DOHH2 (cell line): ENCODE measurements around the gene BTBD6.

Experiments
- H3F3A ChIP-seq: fragments of 200-600 bp; sonication (generic), shearing (Covaris generic); 2 replicates; pipeline ENCODE4 v1.6.0; 2016; ENCODE audit warnings: antibody characterized with exemption, mild to moderate bottlenecking; ENCODE audit not compliant: control insufficient read depth, insufficient read depth
- H3K27ac ChIP-seq: fragments of 200-600 bp; sonication (generic); 2 replicates; pipeline ENCODE4 v1.5.1; 2014; ENCODE audit warnings: low read depth, mild to moderate bottlenecking, low read length, moderate library complexity
- H3K27me3 ChIP-seq: fragments of 200-600 bp; sonication (generic); 2 replicates; pipeline ENCODE4 v1.6.1; 2014; ENCODE audit warnings: mild to moderate bottlenecking, low read length, mixed read lengths; ENCODE audit not compliant: control insufficient read depth
- H3K36me3 ChIP-seq: fragments of 200-600 bp; sonication (generic); 2 replicates; pipeline ENCODE4 v1.6.1; 2014; ENCODE audit warnings: mild to moderate bottlenecking, low read length, moderate library complexity, mixed read lengths; ENCODE audit not compliant: control insufficient read depth
- H3K4me1 ChIP-seq: fragments of 200-600 bp; sonication (generic); 2 replicates; pipeline ENCODE4 v1.6.1; 2014; ENCODE audit warnings: mild to moderate bottlenecking, low read length, mixed read lengths; ENCODE audit not compliant: control insufficient read depth
- H3K4me2 ChIP-seq: fragments of 200-600 bp; sonication (generic); 2 replicates; pipeline ENCODE4 v1.6.0; 2014; ENCODE audit warnings: mild to moderate bottlenecking, low read length, moderate library complexity
- H3K4me3 ChIP-seq: fragments of 200-600 bp; sonication (generic); 2 replicates; pipeline ENCODE4 v1.5.1; 2014; ENCODE audit warnings: mild to moderate bottlenecking, low read length, mixed read lengths
- H3K79me2 ChIP-seq: fragments of 200-600 bp; sonication (generic); 2 replicates; pipeline ENCODE4 v1.6.1; 2014; ENCODE audit warnings: mild to moderate bottlenecking, low read length, mixed read lengths; ENCODE audit not compliant: control insufficient read depth
- H3K9me2 ChIP-seq: fragments of 200-600 bp; sonication (generic); replicated peaks from 2 replicates; pipeline ENCODE4 v1.6.1; 2014; ENCODE audit warnings: mild to moderate bottlenecking, low read length, mixed read lengths; ENCODE audit not compliant: control insufficient read depth
- H3K9me3 ChIP-seq: fragments of 200-600 bp; sonication (generic); 2 replicates; pipeline ENCODE4 v1.6.1; 2014; ENCODE audit warnings: antibody characterized with exemption, low read length, mixed read lengths; ENCODE audit not compliant: control insufficient read depth, insufficient read depth
- H4K20me1 ChIP-seq: fragments of 200-600 bp; sonication (generic); 2 replicates; pipeline ENCODE4 v1.6.0; 2014; ENCODE audit warnings: low read depth, mild to moderate bottlenecking, antibody characterized with exemption, low read length, moderate library complexity; ENCODE audit not compliant: control insufficient read depth, insufficient read depth
- CTCF ChIP-seq: fragments of 200-600 bp; sonication (generic); IDR thresholded peaks from one replicate; pipeline ENCODE4 v1.5.1; 2014; ENCODE audit warnings: antibody characterized with exemption, mild to moderate bottlenecking, low read depth, low read length; ENCODE audit not compliant: poor library complexity, severe bottlenecking
- EZH2phosphoT487 ChIP-seq: fragments of 200-600 bp; sonication (generic); IDR thresholded peaks from 2 replicates; pipeline ENCODE4 v1.6.1; 2017; ENCODE audit warnings: borderline replicate concordance, mild to moderate bottlenecking, antibody characterized with exemption, low read length, moderate library complexity, mixed read lengths

Gene BTBD6

GRCh38 chr14:105241641-105242040 is 6.7 kb upstream of the BTBD6 start:
- peaks cover 3% of the 10 kb centered on the region; the same call in 1 of the 2 replicates for H3K9me3 ChIP-seq
- H3F3A ChIP-seq, result no peaks in the 10 kb centered on the region
- H4K20me1 ChIP-seq, result no peaks in the 10 kb centered on the region
- H3K27me3 ChIP-seq, result no peaks in the 10 kb centered on the region
- peaks cover 13% of the 10 kb centered on the region; the same call in 1 of the 2 replicates for H3K36me3 ChIP-seq
- no peak overlapping the region for H3K27ac ChIP-seq
- no peak overlapping the region for H3K4me3 ChIP-seq
- TF ChIP-seq CTCF, result no peak
- no peak for TF ChIP-seq EZH2phosphoT487
- H3K4me2 ChIP-seq, result no peak overlapping the region
- H3K4me1 ChIP-seq, result no peaks in the 10 kb centered on the region
- no peaks in the 10 kb centered on the region for H3K9me2 ChIP-seq
- H3K79me2 ChIP-seq, result peaks cover 22% of the 10 kb centered on the region

GRCh38 chr14:105244334-105244733 is 4.0 kb upstream of the BTBD6 start:
- Histone ChIP-seq H3K27ac (no peak overlapping the region), H3K4me1 (peaks cover 10% of the 10 kb centered on the region), H3F3A (no peaks in the 10 kb centered on the region), H3K36me3 (peaks cover 18% of the 10 kb centered on the region), H3K4me2 (no peak overlapping the region), H4K20me1 (no peaks in the 10 kb centered on the region), H3K9me2 (no peaks in the 10 kb centered on the region), H3K4me3 (no peak overlapping the region), H3K79me2 (peaks cover 41% of the 10 kb centered on the region), H3K27me3 (no peaks in the 10 kb centered on the region), H3K9me3 (peaks cover 3% of the 10 kb centered on the region; the same call in 1 of the 2 replicates)
- TF ChIP-seq EZH2phosphoT487 (no peak), CTCF (no peak)

- Histone ChIP-seq H3K79me2 (peaks cover 36% of the 10 kb centered on the region), H3K27ac (no peak overlapping the region), H3K4me2 (peak overlapping the region; percentile 66; the same call in 1 of the 2 replicates), H4K20me1 (no peaks in the 10 kb centered on the region; the same call in 1 of the 2 replicates), H3K9me3 (no peaks in the 10 kb centered on the region), H3K4me1 (peaks cover 33% of the 10 kb centered on the region), H3K27me3 (no peaks in the 10 kb centered on the region), H3K36me3 (peaks cover 25% of the 10 kb centered on the region), H3K4me3 (no peak overlapping the region; the same call in 1 of the 2 replicates), H3K9me2 (no peaks in the 10 kb centered on the region), H3F3A (0 out of 2 replicates have a peak, but pooled peaks cover under 1% of the 10 kb centered on the region)
- no peak for TF ChIP-seq EZH2phosphoT487
- TF ChIP-seq CTCF, result no peak
Measured at GRCh38 chr14:105247026-105247425, 1.3 kb upstream of the BTBD6 start.
